Measurements from ENCODE around the gene RAI1.

The RAI1 gene

DNA sequence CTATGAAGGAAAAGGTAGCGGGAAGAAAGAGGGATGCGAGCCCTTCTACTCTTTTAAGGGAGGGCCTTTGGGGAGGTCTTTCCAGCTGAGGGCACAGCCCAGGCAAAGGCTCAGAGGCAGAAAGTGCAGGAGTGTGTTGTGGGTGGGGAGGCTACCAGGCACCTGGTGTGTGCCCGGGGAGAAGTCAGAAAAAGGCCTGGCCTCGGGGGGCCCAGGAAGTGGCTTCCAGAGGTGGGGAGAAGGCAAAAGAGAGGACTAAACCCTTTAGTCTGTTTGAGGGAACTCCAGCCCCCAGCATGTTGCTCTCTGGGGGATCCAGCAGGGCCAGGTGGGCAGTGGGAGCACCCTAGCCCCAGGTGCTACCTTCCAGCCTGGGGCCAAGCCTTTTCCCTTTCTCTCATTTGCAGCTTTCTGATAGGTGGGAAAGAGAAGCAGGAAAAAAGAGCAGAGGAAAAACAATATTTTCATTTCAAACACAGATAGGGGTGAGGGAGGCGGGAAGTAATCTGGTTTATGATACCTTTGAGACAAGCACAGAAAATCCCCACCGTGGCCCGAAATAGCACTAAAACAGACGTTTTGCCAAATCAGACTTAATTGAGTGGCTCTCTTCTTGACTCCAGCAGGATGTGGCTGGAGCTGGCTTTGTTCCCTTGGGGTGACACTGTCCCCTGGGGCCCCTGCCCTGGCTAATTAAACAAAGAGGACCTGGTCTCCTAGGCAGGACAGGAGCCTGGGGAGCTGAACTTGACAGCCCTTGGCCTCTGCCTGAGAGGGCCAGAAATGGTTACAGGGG, 10.4 kb downstream of the RAI1 start:
- DNase-seq (ENCODE audit: low read depth), result no peak
- TF ChIP-seq, protein P1, sequence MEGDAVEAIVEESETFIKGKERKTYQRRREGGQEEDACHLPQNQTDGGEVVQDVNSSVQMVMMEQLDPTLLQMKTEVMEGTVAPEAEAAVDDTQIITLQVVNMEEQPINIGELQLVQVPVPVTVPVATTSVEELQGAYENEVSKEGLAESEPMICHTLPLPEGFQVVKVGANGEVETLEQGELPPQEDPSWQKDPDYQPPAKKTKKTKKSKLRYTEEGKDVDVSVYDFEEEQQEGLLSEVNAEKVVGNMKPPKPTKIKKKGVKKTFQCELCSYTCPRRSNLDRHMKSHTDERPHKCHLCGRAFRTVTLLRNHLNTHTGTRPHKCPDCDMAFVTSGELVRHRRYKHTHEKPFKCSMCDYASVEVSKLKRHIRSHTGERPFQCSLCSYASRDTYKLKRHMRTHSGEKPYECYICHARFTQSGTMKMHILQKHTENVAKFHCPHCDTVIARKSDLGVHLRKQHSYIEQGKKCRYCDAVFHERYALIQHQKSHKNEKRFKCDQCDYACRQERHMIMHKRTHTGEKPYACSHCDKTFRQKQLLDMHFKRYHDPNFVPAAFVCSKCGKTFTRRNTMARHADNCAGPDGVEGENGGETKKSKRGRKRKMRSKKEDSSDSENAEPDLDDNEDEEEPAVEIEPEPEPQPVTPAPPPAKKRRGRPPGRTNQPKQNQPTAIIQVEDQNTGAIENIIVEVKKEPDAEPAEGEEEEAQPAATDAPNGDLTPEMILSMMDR (conservative IDR thresholded peaks at IDR 0.05; ENCODE audit: low read depth, low read length), result no peak
- no peak overlapping the region for H3K4me3 ChIP-seq (ENCODE audit: low read length)

DNA sequence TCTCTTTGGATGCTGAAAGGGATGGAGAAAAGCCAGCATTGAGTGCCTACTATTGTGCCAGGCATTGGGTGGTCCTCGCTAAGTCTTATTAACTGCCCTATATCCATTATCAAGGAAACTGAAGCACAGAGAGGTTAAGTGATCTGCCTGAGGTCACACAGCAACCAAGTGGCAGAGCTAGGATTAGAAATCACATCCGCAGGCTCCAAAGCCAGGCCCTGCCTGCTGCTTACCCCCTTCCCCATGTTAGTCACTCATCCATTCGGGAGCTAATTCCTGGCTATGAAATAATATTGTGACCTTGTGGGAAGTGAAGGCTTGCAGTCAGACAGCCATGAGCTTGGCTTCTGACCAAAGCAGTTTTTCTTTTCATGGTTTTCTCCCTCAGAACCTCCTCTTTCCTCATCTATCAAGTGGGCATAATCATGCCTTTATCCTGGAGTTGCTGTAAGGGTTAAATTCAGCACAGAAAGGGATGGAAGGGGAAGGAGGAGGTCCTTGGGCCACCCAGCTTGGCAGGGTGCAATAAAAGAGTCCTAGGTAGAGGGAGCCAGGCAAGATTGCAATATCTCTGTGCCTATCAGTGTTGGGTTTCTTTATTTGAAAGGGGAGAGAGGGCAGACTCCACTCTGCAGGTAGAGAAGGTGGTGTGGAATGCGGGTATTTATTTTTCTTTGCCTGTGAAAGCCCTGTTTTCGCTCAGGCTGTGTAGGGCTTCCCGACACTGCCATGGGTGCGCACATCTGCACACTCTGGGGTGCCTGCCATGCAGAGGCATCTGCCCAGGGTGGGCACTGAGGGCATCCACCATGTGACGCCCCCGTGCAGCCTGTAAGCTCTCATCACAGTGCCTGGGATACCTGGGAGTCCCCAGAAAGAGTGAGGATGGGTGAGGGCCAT, 11.3 kb downstream of the RAI1 start:
- no peak overlapping the region for H3K4me3 ChIP-seq (ENCODE audit: low read length)
- TF ChIP-seq, protein P1 (conservative IDR thresholded peaks at IDR 0.05; ENCODE audit: low read depth, low read length), result no peak
- DNase-seq (ENCODE audit: low read depth), result no peak

DNA sequence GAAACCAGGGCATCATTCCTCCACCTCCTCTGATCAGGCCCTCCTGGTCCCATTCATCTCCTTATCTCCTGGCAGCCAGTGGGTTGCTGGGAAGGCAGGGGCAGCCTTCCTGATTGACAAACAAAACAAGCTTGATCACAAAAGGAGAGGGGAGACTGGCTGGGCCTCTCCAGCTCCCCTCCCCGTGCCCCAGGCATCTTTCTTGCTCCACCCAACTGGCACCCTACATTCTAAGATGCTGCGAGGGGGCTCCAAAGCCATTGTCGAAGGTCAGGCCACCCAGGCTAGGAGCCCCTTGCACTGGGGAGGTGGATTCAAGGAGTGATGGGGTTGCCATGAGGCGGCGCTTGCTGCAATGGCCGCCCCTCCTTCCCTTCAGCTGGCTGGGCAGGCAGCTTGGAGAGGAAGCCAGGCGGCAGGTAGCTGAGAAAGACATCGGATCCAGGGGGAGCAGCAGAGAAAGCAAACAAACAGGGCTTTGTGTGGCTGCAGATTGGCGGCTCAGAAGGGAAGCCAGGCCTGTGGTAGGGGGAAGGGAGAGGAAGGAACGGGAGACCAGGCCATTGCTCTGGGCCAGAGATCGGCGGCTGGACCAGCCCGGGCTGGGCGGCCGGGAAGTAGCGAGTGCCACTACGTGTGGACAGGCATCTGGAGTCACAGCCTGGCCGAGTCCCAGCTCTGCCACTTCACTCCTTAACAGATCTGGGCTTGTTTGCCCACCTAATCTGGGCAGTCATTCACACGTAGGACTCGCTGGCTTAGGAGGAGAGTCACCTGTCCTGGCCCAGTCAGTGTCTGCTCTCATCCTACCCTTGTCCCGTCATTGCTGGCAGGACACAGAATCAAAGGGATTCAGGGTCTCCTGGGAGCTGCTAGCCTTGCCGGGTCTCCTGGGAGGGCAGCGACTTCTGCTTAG, 12.3 kb downstream of the RAI1 start:
- TF ChIP-seq, protein P1 (conservative IDR thresholded peaks at IDR 0.05; ENCODE audit: low read depth, low read length), result peak; percentile 6
- no peak overlapping the region for H3K4me3 ChIP-seq (ENCODE audit: low read length)
- DNase-seq (ENCODE audit: low read depth), result no peak

DNA sequence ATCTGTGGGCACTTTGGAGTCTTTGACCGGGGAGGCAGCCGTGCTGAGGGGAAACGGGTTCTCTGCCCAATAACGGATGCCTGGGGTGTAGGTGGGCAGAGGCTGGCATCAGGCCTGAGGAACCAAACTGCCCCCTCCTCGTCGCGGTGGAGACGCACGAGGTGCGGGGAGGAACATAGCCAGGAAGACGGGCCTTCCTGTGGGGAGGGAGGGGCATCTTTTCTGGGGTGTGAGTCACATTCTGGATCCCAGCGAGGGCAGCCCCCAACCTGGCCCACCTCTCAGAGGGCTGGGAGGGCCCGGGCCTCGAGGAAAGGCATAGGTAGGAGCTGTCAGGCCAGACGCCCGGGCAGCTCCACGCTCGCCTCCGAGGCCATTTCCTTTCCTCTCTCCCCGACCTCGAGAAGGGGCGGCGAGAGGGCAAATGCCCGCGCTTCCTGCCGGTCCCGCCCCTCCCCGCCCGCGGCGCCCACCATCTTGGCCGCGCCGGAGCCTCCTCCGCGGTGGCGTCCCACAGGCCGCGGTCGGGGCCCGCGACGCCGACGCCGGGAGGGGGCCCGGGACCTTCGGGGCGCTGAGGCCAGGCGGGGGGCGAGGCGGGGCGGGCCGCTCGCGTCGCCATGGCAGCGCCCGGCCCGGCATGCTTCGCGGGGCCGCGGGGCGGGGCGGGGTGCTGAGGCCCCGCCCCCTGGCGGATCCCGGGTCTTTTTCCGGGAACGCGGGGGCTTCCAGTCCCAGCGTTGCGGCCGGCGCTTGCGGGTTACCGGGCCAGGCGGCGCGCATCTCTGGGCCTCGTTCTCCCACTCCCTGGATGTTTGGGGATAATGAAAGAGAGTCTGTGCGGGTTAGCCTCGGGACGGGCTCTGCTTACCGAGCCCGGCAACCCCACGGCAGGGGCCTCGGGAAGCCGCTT, 13.2 kb downstream of the RAI1 start:
- TF ChIP-seq, protein P1 (conservative IDR thresholded peaks at IDR 0.05; ENCODE audit: low read depth, low read length), result no peak
- DNase-seq (ENCODE audit: low read depth), result no peak
- H3K4me3 ChIP-seq (ENCODE audit: low read length), result peak overlapping the region; percentile 57

DNA sequence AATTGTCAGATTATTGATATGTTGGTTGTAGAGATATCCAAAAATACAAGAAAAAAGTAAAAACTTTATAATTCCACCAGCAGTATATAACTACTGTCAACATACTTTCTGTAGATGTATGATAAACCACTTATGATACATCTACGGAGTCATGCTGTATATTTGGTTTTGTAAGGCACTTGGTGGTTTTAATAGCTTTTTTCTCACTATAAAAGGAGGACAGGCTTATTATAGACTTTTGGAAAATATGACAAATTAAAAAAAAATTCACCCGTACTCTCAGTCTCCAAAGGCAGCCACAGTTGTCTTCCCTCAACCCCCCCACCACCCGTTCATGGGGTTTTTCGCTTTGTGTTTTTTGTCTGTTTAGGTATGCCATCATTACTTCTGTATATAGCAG, 14.8 kb downstream of the RAI1 start:
- DNase-seq (ENCODE audit: low read depth), result no peak
- H3K4me3 ChIP-seq (ENCODE audit: low read length), result no peak overlapping the region
- TF ChIP-seq, protein P1 (conservative IDR thresholded peaks at IDR 0.05; ENCODE audit: low read depth, low read length), result no peak
